Neural progenitor cell (in vitro differentiated cells): Measurements from ENCODE around the gene FAM78A.

Source experiments
- EZH2 ChIP-seq: fragments of 200-600 bp; sonication (generic); IDR thresholded peaks from 2 replicates; pipeline ENCODE4 v1.6.1; 2017; ENCODE audit warnings: antibody characterized with exemption, mild to moderate bottlenecking, moderate library complexity
- EZH2phosphoT487 ChIP-seq: fragments of 200-600 bp; sonication (generic); IDR thresholded peaks from 2 replicates; pipeline ENCODE4 v1.6.1; 2017; ENCODE audit warnings: antibody characterized with exemption
- TF ChIP-seq, protein P1 (sequence below): fragments of 200-600 bp; sonication (generic); IDR thresholded peaks from 2 replicates; pipeline ENCODE4 v1.5.1; 2017; ENCODE audit warnings: antibody characterized with exemption, mild to moderate bottlenecking

- TF ChIP-seq, protein P1, sequence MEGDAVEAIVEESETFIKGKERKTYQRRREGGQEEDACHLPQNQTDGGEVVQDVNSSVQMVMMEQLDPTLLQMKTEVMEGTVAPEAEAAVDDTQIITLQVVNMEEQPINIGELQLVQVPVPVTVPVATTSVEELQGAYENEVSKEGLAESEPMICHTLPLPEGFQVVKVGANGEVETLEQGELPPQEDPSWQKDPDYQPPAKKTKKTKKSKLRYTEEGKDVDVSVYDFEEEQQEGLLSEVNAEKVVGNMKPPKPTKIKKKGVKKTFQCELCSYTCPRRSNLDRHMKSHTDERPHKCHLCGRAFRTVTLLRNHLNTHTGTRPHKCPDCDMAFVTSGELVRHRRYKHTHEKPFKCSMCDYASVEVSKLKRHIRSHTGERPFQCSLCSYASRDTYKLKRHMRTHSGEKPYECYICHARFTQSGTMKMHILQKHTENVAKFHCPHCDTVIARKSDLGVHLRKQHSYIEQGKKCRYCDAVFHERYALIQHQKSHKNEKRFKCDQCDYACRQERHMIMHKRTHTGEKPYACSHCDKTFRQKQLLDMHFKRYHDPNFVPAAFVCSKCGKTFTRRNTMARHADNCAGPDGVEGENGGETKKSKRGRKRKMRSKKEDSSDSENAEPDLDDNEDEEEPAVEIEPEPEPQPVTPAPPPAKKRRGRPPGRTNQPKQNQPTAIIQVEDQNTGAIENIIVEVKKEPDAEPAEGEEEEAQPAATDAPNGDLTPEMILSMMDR, result no peak
- TF ChIP-seq EZH2phosphoT487 (no peak), EZH2 (no peak)
Observed at GRCh38 chr9:131278702-131279111, 2.4 kb upstream of the FAM78A start.
